Measurements from ENCODE around the gene SLC38A11.

Gene SLC38A11

GRCh38 chr2:164935118-164936101 is 19.9 kb downstream of the SLC38A11 start:
- Histone ChIP-seq H2AFZ (ENCODE audit: low read length) (peak overlapping the region; percentile 69), H3F3A (ENCODE audit: low read depth) (no peaks in the 10 kb centered on the region), H3K27me3 (ENCODE audit: insufficient read depth, low read length, poor library complexity, severe bottlenecking) (no peaks in the 10 kb centered on the region), H3K4me3 (ENCODE audit: low read length, poor library complexity, severe bottlenecking) (no peak overlapping the region), H3K4me1 (ENCODE audit: insufficient read depth, low read length, poor library complexity, severe bottlenecking) (peaks cover 26% of the 10 kb centered on the region), H3K4me2 (ENCODE audit: low read depth, low read length, poor library complexity, severe bottlenecking) (no peak overlapping the region), H3K79me2 (ENCODE audit: insufficient read depth, low read length) (no peaks in the 10 kb centered on the region), H3K36me3 (ENCODE audit: insufficient read depth, low read length) (no peaks in the 10 kb centered on the region), H3K9ac (ENCODE audit: low read depth, low read length, poor library complexity, severe bottlenecking) (no peak overlapping the region), H3K9me3 (ENCODE audit: insufficient read depth, low read depth, low read length) (no peaks in the 10 kb centered on the region), H3K9me2 (replicated peaks; ENCODE audit: low read depth, low read length) (no peaks in the 10 kb centered on the region), H4K20me1 (ENCODE audit: insufficient read depth, low read length, poor library complexity, severe bottlenecking) (no peaks in the 10 kb centered on the region)
- TF ChIP-seq CTCF (conservative IDR thresholded peaks at IDR 0.05; ENCODE audit: low read length) = no peak
- no peak for TF ChIP-seq EZH2phosphoT487 (IDR thresholded peaks at IDR 0.05; ENCODE audit: borderline replicate concordance)

- Histone ChIP-seq H3F3A (ENCODE audit: low read depth) (no peaks in the 10 kb centered on the region), H3K36me3 (ENCODE audit: insufficient read depth, low read length) (no peaks in the 10 kb centered on the region), H3K4me1 (ENCODE audit: insufficient read depth, low read length, poor library complexity, severe bottlenecking) (peaks cover 26% of the 10 kb centered on the region), H4K20me1 (ENCODE audit: insufficient read depth, low read length, poor library complexity, severe bottlenecking) (no peaks in the 10 kb centered on the region), H3K4me2 (ENCODE audit: low read depth, low read length, poor library complexity, severe bottlenecking) (peak overlapping the region; percentile 48), H3K79me2 (ENCODE audit: insufficient read depth, low read length) (no peaks in the 10 kb centered on the region), H3K27me3 (ENCODE audit: insufficient read depth, low read length, poor library complexity, severe bottlenecking) (no peaks in the 10 kb centered on the region), H3K4me3 (ENCODE audit: low read length, poor library complexity, severe bottlenecking) (no peak overlapping the region), H2AFZ (ENCODE audit: low read length) (no peak overlapping the region), H3K9me3 (ENCODE audit: insufficient read depth, low read depth, low read length) (no peaks in the 10 kb centered on the region), H3K9ac (ENCODE audit: low read depth, low read length, poor library complexity, severe bottlenecking) (no peak overlapping the region), H3K9me2 (replicated peaks; ENCODE audit: low read depth, low read length) (no peaks in the 10 kb centered on the region)
- TF ChIP-seq CTCF (conservative IDR thresholded peaks at IDR 0.05; ENCODE audit: low read length) (0 out of 2 replicates have a peak, but pooled peaks have one; percentile 21), EZH2phosphoT487 (IDR thresholded peaks at IDR 0.05; ENCODE audit: borderline replicate concordance) (no peak)
Observed at GRCh38 chr2:164934401-164935117, 20.8 kb downstream of the SLC38A11 start.

- Histone ChIP-seq H3K9me3 (ENCODE audit: insufficient read depth, low read depth, low read length) (no peaks in the 10 kb centered on the region), H4K20me1 (ENCODE audit: insufficient read depth, low read length, poor library complexity, severe bottlenecking) (no peaks in the 10 kb centered on the region), H3K9ac (ENCODE audit: low read depth, low read length, poor library complexity, severe bottlenecking) (no peak overlapping the region), H3K4me2 (ENCODE audit: low read depth, low read length, poor library complexity, severe bottlenecking) (peak overlapping the region; percentile 48), H3K27me3 (ENCODE audit: insufficient read depth, low read length, poor library complexity, severe bottlenecking) (no peaks in the 10 kb centered on the region), H3K4me3 (ENCODE audit: low read length, poor library complexity, severe bottlenecking) (peak overlapping the region; percentile 6), H3K36me3 (ENCODE audit: insufficient read depth, low read length) (no peaks in the 10 kb centered on the region), H3K4me1 (ENCODE audit: insufficient read depth, low read length, poor library complexity, severe bottlenecking) (peaks cover 26% of the 10 kb centered on the region), H3F3A (ENCODE audit: low read depth) (no peaks in the 10 kb centered on the region), H3K9me2 (replicated peaks; ENCODE audit: low read depth, low read length) (no peaks in the 10 kb centered on the region), H3K79me2 (ENCODE audit: insufficient read depth, low read length) (no peaks in the 10 kb centered on the region), H2AFZ (ENCODE audit: low read length) (peak overlapping the region; percentile 34; the same call in 1 of the 2 replicates)
- TF ChIP-seq CTCF (conservative IDR thresholded peaks at IDR 0.05; ENCODE audit: low read length) (no peak), EZH2phosphoT487 (IDR thresholded peaks at IDR 0.05; ENCODE audit: borderline replicate concordance) (no peak)
Observed at GRCh38 chr2:164933671-164934189, 21.6 kb downstream of the SLC38A11 start.

Data from Loucy (cell line).